Right ventricle myocardium superior (tissue), 1 donor: ENCODE data around the gene AOC1. TPM values are rescaled to one million over a fixed set of nuclear protein-coding genes. Genes with fewer than 3 reads are reported as not detected.
"Not testable (repeated sequence)": the region's sequence is repeated elsewhere in the genome, so short reads cannot be mapped to it uniquely, and the experiment has no call there.

Experiments used
- ATAC-seq: fragments of 200-7000 bp; cut with Tn5 transposase; one replicate; pipeline ENCODE4 v1.9.1; 2020; ENCODE audit warnings: mild to moderate bottlenecking; ENCODE audit not compliant: poor library complexity
- DNase-seq: peaks from one replicate; pipeline ENCODE4 v3.0.0-alpha.2; 2020
- intact Hi-C: fragments of 100-400 bp; cut with DNase I; formaldehyde crosslinking; loops from one replicate; pipeline ENCODE4 v1.11.2; 2022
- long read RNA-seq: library from polyadenylated mRNA; unstranded; transcript quantifications from one replicate; pipeline ENCODE4 v2.0.0, GENCODE V29; 2021
- total RNA-seq: library from RNA; stranded (reverse); fragmentation: NEBNext Ultra II Directional; extraction: Animal tissue kit (Norgen Biotek cat#: 25700); gene quantifications from one replicate; pipeline ENCODE4 v1.2.1, GENCODE V29; 2021
- donor health status: DM: no; HTN: yes; CAD: no; lungs with severe emphysema.

AOC1 gene
- not detected for total RNA-seq
- long read RNA-seq, result 0 reads

GRCh38 chr7:150852371-150852905 lies at the start of gene AOC1:
TSS of gene AOC1 (plus strand) at chr7:150852517. CDS start at chr7:150856471, 3,954 bp downstream.
- DNase-seq (no peak), ATAC-seq (peak; percentile 43)
- intact Hi-C loops, result no loop called here

- DNase-seq, result no peak
- intact Hi-C loops, result no loop called here
- ATAC-seq, result no peak
Measured at GRCh38 chr7:150803161-150803860, 49.0 kb upstream of the AOC1 start.

GRCh38 chr7:150804802-150805201 lies 47.5 kb upstream of the AOC1 start:
- intact Hi-C loops, result no loop called here
- DNase-seq (no peak), ATAC-seq (no peak)

- intact Hi-C loops, result no loop called here
- ATAC-seq (no peak), DNase-seq (no peak)
Measured at GRCh38 chr7:150805864-150806263, 46.5 kb upstream of the AOC1 start.

GRCh38 chr7:150806454-150806853 lies 45.9 kb upstream of the AOC1 start:
- ATAC-seq, result no peak
- intact Hi-C loops, result no loop called here
- DNase-seq, result no peak

- intact Hi-C loops, result no loop called here
- DNase-seq, result no peak
- ATAC-seq, result no peak
Measured at GRCh38 chr7:150806863-150807262, 45.5 kb upstream of the AOC1 start.

GRCh38 chr7:150807616-150808438 lies 44.5 kb upstream of the AOC1 start:
- ATAC-seq, intact Hi-C loops, DNase-seq: not testable (repeated sequence)

- ATAC-seq, result no peak
- DNase-seq, result no peak
- intact Hi-C loops, result no loop called here
Measured at GRCh38 chr7:150814328-150815001, 37.9 kb upstream of the AOC1 start.

- intact Hi-C loops, result no loop called here
- DNase-seq (no peak), ATAC-seq (no peak)
Measured at GRCh38 chr7:150818971-150819370, 33.3 kb upstream of the AOC1 start.

- intact Hi-C loops, result no loop called here
- DNase-seq, result no peak
- no peak for ATAC-seq
Measured at GRCh38 chr7:150820148-150820547, 32.2 kb upstream of the AOC1 start.

- DNase-seq (no peak), ATAC-seq (no peak)
- intact Hi-C loops, result no loop called here
Measured at GRCh38 chr7:150820578-150821198, 31.6 kb upstream of the AOC1 start.

- no peak for DNase-seq
- intact Hi-C loops, result no loop called here
- no peak for ATAC-seq
Measured at GRCh38 chr7:150823043-150823442, 29.3 kb upstream of the AOC1 start.

- ATAC-seq, result peak; percentile 64
- DNase-seq, result no peak
- intact Hi-C loops, result no loop called here
Measured at GRCh38 chr7:150823484-150824126, 28.7 kb upstream of the AOC1 start.

GRCh38 chr7:150824379-150825177 lies 27.7 kb upstream of the AOC1 start:
- ATAC-seq, result no peak
- intact Hi-C loops, result no loop called here
- DNase-seq, result peak; percentile 42

- ATAC-seq (peak; percentile 87), DNase-seq (peak; percentile 68)
- intact Hi-C loops, result no loop called here
Measured at GRCh38 chr7:150826061-150826849, 26.1 kb upstream of the AOC1 start.

- ATAC-seq, result no peak
- intact Hi-C loops, result no loop called here
- DNase-seq, result no peak
Measured at GRCh38 chr7:150828384-150828783, 23.9 kb upstream of the AOC1 start.

- no peak for DNase-seq
- no peak for ATAC-seq
- intact Hi-C loops, result no loop called here
Measured at GRCh38 chr7:150829426-150829825, 22.9 kb upstream of the AOC1 start.
